ENCODE measurements around the gene AGPAT2. TPM values are rescaled to one million over a fixed set of nuclear protein-coding genes. Genes with fewer than 3 reads are reported as not detected.
A peak's percentile ranks its signal among the peaks of the same experiment; 100 is the strongest.

The AGPAT2 gene
- polyA plus RNA-seq, 1 donor, result 34.4 TPM

- no peak for DNase-seq
Observed at GRCh38 chr9:136626740-136627642, 60.3 kb downstream of the AGPAT2 start.

DNA sequence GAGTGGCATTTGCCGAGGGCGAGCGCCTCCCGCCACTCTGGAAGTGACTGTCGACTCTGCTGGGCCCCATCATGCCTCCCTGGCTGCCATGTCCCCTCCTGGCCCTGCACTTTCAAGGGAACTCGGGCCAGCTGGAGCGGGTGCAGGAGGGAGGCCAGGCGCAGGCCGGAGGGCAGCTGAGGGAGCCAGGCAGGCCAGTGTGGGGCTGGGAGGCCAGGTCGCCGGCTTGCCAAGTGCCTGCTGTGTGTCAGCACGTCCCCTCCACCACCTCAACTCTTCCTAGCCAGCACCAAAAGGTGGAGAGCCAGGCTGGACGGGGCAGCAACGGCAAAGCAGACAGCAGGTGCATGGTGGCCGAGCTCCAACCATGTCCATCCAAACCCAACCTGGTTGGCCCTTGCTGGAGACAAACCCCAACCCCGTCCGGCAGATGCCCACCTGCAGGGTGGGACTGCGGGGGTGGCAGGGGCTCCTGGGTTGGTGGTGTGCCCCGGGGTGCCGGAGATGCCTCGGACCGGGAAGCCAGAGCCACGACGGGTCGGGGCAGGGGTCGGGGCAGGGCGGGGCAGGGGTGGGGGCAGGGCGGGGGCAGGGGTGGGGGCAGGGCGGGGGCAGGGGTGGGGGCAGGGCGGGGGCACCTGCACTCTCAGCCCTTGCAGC is 61.1 kb downstream of the AGPAT2 start:
- DNase-seq, result no peak

DNA sequence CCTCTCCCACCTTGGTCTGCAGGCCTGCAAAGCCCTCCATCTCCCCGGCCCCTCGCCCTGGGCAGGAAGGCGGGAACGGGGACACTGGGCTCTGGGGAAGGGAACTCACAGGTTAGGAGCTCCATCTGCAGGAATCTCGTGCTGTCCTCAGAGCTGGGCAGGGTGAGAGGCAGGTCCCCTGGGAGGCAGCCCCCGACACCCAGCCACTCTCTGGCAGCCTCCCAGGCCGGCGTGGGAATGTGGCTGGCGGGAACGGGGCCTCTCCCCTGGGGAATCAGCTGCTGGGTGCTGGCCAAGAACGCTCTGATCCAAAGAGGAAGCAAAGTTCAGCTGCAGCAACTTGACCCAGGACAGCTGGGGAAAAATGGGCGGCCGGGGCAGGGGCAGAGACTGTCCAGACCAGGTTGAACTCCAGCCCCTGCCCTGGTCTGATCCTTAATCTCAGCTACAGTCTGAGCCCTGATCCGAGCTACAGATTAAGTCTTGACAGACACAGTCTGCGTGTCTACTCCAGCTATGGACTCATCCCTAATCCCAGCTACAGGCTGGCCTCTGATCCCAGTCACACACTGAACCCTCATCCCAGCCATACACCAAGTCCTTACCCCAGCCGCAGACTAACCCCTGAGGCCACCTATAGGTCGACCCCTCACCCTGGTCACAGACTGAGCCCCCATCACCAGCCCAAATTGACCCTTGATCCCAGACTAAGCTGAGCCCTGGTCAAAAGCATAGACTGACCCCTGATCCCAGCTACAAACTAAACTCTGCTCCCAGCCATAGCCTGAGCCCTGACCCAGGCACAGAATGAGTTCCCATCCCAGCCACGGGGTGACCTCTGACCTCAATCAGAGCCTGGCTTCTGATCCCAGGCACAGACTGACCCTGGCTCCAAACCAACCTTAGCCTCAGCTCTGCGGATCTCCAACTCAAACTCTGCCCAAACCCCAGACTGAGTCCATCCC is 61.9 kb downstream of the AGPAT2 start:
- peak; percentile 64 for DNase-seq

DNA sequence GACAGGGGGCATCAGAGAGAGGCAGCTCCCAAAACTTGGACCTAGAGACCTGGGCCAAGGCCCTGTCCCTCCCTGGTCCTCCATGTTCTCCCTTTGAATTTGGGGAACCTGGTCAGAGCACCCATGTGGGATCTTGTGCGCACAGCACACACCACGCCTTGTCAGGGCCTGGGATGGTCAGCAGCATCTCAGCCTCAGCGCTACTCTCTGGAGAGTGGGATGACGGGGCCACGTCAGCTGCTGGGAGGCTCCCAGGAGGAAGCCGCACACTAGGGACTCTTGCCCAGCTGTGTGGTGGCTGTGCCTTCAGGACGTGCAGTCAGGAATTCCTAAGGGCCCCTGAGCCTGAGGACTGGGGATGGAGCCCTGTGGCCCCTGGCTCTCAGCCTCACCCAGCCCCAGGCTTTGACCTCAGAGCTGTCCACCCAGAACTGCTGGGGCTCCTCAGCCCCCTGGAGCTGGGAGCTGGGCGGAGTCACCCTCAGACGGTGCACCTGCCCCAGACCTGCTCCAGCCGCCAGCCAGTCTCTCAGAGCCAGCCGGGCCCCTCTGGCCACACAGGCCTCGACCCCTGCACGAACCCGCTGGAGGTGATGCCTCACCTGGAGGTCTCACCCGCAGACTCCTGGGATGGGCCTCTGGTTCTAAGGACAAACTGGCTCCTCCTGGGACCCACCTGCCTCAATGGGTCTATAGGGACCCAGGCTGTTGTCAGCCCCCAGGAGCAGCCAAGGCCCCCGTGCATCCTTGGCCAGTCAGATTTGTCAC is 62.9 kb downstream of the AGPAT2 start:
- DNase-seq, result no peak

DNA sequence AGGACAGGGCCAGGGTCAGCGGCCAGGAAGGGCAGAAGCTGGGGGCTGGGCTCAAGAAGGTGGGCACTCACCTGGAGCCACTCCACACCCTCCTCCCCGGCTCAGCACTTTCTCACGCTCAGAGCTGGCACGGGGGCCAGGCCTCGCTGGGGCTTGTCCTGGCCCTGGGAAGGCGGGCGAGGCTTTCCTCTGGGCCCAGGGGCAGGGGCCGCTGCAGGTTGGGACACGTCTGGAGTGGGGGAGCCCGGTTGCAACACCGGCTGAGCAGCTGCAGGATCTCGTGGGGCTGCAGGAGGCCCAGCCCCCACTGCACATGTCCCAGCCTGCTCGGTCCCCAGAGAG is 63.4 kb downstream of the AGPAT2 start:
- no peak for DNase-seq

Other genes with a start within 250 kb of the AGPAT2 start
- gene INPP5E, start 247.6 kb downstream of the AGPAT2 start, polyA plus RNA-seq (ENCODE audit: insufficient read length), result 12.6 TPM
- 68.5 TPM for gene SEC16A, start 204.4 kb downstream of the AGPAT2 start, polyA plus RNA-seq (ENCODE audit: insufficient read length)
- gene NOTCH1, start 141.4 kb downstream of the AGPAT2 start, polyA plus RNA-seq (ENCODE audit: insufficient read length), result 26.4 TPM
- gene EGFL7, start 24.5 kb downstream of the AGPAT2 start, polyA plus RNA-seq (ENCODE audit: insufficient read length), result 38.8 TPM
- 27.6 TPM for gene DIPK1B, start 25.1 kb upstream of the AGPAT2 start, polyA plus RNA-seq (ENCODE audit: insufficient read length)
- 1.8 TPM for gene LCN10, start 55.5 kb upstream of the AGPAT2 start, polyA plus RNA-seq (ENCODE audit: insufficient read length)
- gene LCN6, start 61.1 kb upstream of the AGPAT2 start, polyA plus RNA-seq (ENCODE audit: insufficient read length), result not detected
- 0.12 TPM for gene LCN8, start 70.8 kb upstream of the AGPAT2 start, polyA plus RNA-seq (ENCODE audit: insufficient read length)
- gene LCN15, start 77.1 kb upstream of the AGPAT2 start, polyA plus RNA-seq (ENCODE audit: insufficient read length), result 0.23 TPM
- 53.9 TPM for gene TMEM141, start 103.9 kb upstream of the AGPAT2 start, polyA plus RNA-seq (ENCODE audit: insufficient read length)
- gene CCDC183, start 108.9 kb upstream of the AGPAT2 start, polyA plus RNA-seq (ENCODE audit: insufficient read length), result 5.5 TPM
- 59.9 TPM for gene RABL6, start 120.5 kb upstream of the AGPAT2 start, polyA plus RNA-seq (ENCODE audit: insufficient read length)
- gene AJM1, start 155.0 kb upstream of the AGPAT2 start, polyA plus RNA-seq (ENCODE audit: insufficient read length), result 1.00 TPM
- gene PHPT1, start 162.0 kb upstream of the AGPAT2 start, polyA plus RNA-seq (ENCODE audit: insufficient read length), result 64.9 TPM
- 5.4 TPM for gene MAMDC4, start 164.9 kb upstream of the AGPAT2 start, polyA plus RNA-seq (ENCODE audit: insufficient read length)
- gene EDF1, start 178.9 kb upstream of the AGPAT2 start, polyA plus RNA-seq (ENCODE audit: insufficient read length), result 275 TPM
- 12.7 TPM for gene TRAF2, start 199.1 kb upstream of the AGPAT2 start, polyA plus RNA-seq (ENCODE audit: insufficient read length)